Measurements from ENCODE around the gene FAAH. TPM values are rescaled to one million over a fixed set of nuclear protein-coding genes. Genes with fewer than 3 reads are reported as not detected.
A peak's percentile ranks its signal among the peaks of the same experiment; 100 is the strongest.

Gene FAAH
- total RNA-seq, 4 donors from 2014 or later, result 10.6 to 40.2 (median 15.8) TPM

DNA sequence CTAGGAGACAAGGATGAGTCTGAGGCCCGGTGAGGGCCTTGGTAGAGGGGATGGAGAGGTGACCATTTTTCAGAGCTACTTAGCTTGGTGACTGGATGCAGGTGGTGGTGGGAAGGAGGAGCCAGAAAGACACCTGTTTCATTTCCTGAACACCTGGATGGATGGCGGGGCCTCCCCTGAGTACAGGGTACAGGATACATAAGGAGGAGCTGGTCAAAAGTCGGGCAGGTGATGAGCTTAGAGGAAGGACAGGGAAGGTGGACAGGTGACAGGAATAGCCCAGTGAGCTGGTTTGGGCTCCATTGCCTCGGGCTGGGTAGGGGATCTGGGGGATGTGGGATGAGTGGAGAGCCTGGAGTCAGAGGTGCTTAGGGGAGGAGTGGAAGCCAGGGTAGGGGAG lies 6.3 kb downstream of the FAAH start:
- no peaks in the 10 kb centered on the region for H3K4me1 ChIP-seq
- no peaks in the 10 kb centered on the region for H3K9me3 ChIP-seq
- TF ChIP-seq CTCF (IDR thresholded peaks at IDR 0.05) (no peak), POLR2A (IDR thresholded peaks at IDR 0.05) (no peak)
- no peak overlapping the region for H3K4me3 ChIP-seq
- no peak for DNase-seq
- H3K36me3 ChIP-seq, result no peaks in the 10 kb centered on the region
- intact Hi-C loops (cut with DNase I; ENCODE audit: low total_unique reads), result no loop called here
- H3K27me3 ChIP-seq, result no peaks in the 10 kb centered on the region
- no peak overlapping the region for H3K27ac ChIP-seq

- Histone ChIP-seq H3K27ac (peak overlapping the region in 1 of 2 donors; percentile 15), H3K9me3 (no peaks in the 10 kb centered on the region), H3K36me3 (no peaks in the 10 kb centered on the region), H3K27me3 (no peaks in the 10 kb centered on the region), H3K4me1 (no peaks in the 10 kb centered on the region), H3K4me3 (no peak overlapping the region)
- intact Hi-C loops (cut with DNase I; ENCODE audit: low total_unique reads), result no loop called here
- DNase-seq, result no peak
- no peak for TF ChIP-seq POLR2A (IDR thresholded peaks at IDR 0.05)
- no peak for TF ChIP-seq CTCF (IDR thresholded peaks at IDR 0.05)
Observed at GRCh38 chr1:46401154-46401913, 7.2 kb downstream of the FAAH start.

DNA sequence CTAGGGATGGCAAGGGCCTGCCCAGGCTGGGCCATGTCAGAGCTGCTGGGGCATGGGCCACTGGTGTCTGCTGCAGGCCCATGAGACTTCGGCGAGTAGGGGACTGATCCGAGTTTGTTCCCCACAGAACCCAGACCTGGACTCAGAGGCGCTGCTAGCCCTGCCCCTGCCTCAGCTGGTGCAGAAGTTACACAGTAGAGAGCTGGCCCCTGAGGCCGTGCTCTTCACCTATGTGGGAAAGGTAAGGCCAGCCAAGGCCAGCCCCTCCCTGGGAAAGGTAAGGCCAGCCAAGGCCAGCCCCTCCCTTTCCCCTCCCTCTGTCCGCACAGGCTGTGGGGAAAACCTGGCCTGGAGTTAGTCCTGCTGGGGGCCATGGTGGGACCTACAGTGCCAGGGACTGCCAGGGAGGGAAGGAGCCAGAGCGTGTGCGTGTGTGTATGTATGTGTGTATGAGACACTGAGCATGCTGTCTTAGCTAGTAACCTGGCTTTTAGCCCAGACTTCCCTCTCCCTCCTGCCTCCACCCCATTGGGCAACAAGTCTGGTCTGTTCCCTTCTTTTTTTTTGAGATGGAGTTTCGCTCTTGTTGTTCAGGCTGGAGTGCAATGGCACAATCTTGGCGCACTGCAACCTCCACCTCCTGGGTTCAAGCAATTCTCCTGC lies 8.0 kb downstream of the FAAH start:
- TF ChIP-seq CTCF (IDR thresholded peaks at IDR 0.05), result peak in 1 of 4 experiments; percentile 8
- TF ChIP-seq POLR2A (IDR thresholded peaks at IDR 0.05), result no peak
- peak overlapping the region in 1 of 2 donors; percentile 15 for H3K27ac ChIP-seq
- no peaks in the 10 kb centered on the region for H3K36me3 ChIP-seq
- H3K27me3 ChIP-seq, result no peaks in the 10 kb centered on the region
- no peaks in the 10 kb centered on the region for H3K4me1 ChIP-seq
- H3K4me3 ChIP-seq, result no peak overlapping the region
- peak; percentile 58 to 72 for DNase-seq
- intact Hi-C loops (cut with DNase I; ENCODE audit: low total_unique reads), result no loop called here
- H3K9me3 ChIP-seq, result no peaks in the 10 kb centered on the region

GRCh38 chr1:46403916-46404315 lies 9.8 kb downstream of the FAAH start:
- DNase-seq, result no peak
- TF ChIP-seq POLR2A (IDR thresholded peaks at IDR 0.05), result no peak
- TF ChIP-seq CTCF (IDR thresholded peaks at IDR 0.05), result no peak
- no peaks in the 10 kb centered on the region for H3K36me3 ChIP-seq
- no peaks in the 10 kb centered on the region for H3K9me3 ChIP-seq
- H3K27ac ChIP-seq, result no peak overlapping the region
- H3K27me3 ChIP-seq, result no peaks in the 10 kb centered on the region
- no peaks in the 10 kb centered on the region for H3K4me1 ChIP-seq
- intact Hi-C loops (cut with DNase I; ENCODE audit: low total_unique reads), result no loop called here
- no peak overlapping the region for H3K4me3 ChIP-seq

- intact Hi-C loops (cut with DNase I; ENCODE audit: low total_unique reads), result no loop called here
- Histone ChIP-seq H3K4me3 (no peak overlapping the region), H3K27me3 (no peaks in the 10 kb centered on the region), H3K4me1 (no peaks in the 10 kb centered on the region), H3K9me3 (no peaks in the 10 kb centered on the region), H3K36me3 (no peaks in the 10 kb centered on the region), H3K27ac (no peak overlapping the region)
- no peak for DNase-seq
- TF ChIP-seq CTCF (IDR thresholded peaks at IDR 0.05) (no peak), POLR2A (IDR thresholded peaks at IDR 0.05) (no peak)
Observed at GRCh38 chr1:46404482-46405196, 10.5 kb downstream of the FAAH start.

Measured in uterus (tissue), 4 donors.